ENCODE measurements around the gene HSD17B1. TPM values are rescaled to one million over a fixed set of nuclear protein-coding genes. Genes with fewer than 3 reads are reported as not detected.

HSD17B1 gene
- total and polyA plus RNA-seq, 2 of the 13 experiments (the other 11 are each of a cell fraction or from before 2014, with no cell fraction given) = 0.54 to 0.93 TPM

GRCh38 chr17:42541041-42541833 lies 11.5 kb upstream of the HSD17B1 start (continued):
- TF ChIP-seq TFE3 (CRISPR knock-in tag; IDR thresholded peaks at IDR 0.05) (peak; percentile 99), ZBED4 (CRISPR knock-in tag; IDR thresholded peaks at IDR 0.05; ENCODE audit: borderline replicate concordance) (peak; percentile 89; the same call in 1 of the 2 replicates), ATF1 (CRISPR knock-in tag; IDR thresholded peaks at IDR 0.05) (peak; percentile 80; the same call in 1 of the 2 replicates), ZNF800 (CRISPR knock-in tag; IDR thresholded peaks at IDR 0.05) (peak; percentile 93), ZNF343 (CRISPR knock-in tag; IDR thresholded peaks at IDR 0.05) (peak; percentile 57; the same call in 1 of the 2 replicates), PHB2 (IDR thresholded peaks at IDR 0.05; ENCODE audit: partially characterized antibody) (no peak), TRIM22 (IDR thresholded peaks at IDR 0.05) (no peak), ERF (CRISPR knock-in tag; IDR thresholded peaks at IDR 0.05) (peak; percentile 97), TFAP4 (IDR thresholded peaks at IDR 0.05; ENCODE audit: borderline replicate concordance, low read depth) (no peak; the same call in 1 of the 2 replicates), MAX (IDR thresholded peaks at IDR 0.05) (peak; percentile 99), SETDB1 (CRISPR knock-in tag; IDR thresholded peaks at IDR 0.05; ENCODE audit: borderline replicate concordance) (no peak), RFX3 (CRISPR knock-in tag; IDR thresholded peaks at IDR 0.05) (peak; percentile 37; the same call in 1 of the 2 replicates), KDM3A (CRISPR knock-in tag; IDR thresholded peaks at IDR 0.05; ENCODE audit: low read depth) (no peak; the same call in 1 of the 2 replicates), SNRNP70 (IDR thresholded peaks at IDR 0.05; ENCODE audit: low read depth, low read length) (no peak), NFE2L1 (CRISPR knock-in tag; IDR thresholded peaks at IDR 0.05; ENCODE audit: borderline replicate concordance) (no peak), RFX1 (IDR thresholded peaks at IDR 0.05) (no peak), ZNF543 (CRISPR knock-in tag; IDR thresholded peaks at IDR 0.05) (0 out of 2 replicates have a peak, but pooled peaks have one; percentile 28), SMC3 (IDR thresholded peaks at IDR 0.05; ENCODE audit: low read length) (peak; percentile 18; the same call in 1 of the 2 replicates), ZNF773 (CRISPR knock-in tag; IDR thresholded peaks at IDR 0.05; ENCODE audit: borderline replicate concordance) (no peak)
